ENCODE data around the gene CACNB4.

- TF ChIP-seq YY1 (IDR thresholded peaks at IDR 0.05; ENCODE audit: insufficient read depth, insufficient read length) (no peak), ZNF274 (IDR thresholded peaks at IDR 0.05; ENCODE audit: low read depth, low read length) (no peak)
Observed at GRCh38 chr2:151945602-151946001, 153.2 kb downstream of the CACNB4 start.
